ENCODE measurements around the gene COL8A2.

DNA sequence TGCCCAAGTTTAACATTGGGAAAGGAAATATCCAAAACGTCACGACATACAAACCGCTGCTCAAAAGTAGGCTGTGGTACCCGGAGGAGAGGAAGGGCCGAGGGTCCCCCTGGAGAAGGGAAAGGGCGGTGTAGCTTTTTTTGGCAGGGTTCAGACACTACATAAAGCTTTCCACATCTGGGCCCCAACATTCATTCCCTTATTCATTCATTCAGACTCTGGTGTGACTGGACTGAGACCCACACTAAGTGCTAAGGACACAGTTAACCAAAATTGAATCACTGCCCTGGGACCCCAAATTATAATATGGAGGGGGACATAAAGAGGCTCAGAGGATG, 10.3 kb upstream of the COL8A2 start:
- TF ChIP-seq, protein P1, sequence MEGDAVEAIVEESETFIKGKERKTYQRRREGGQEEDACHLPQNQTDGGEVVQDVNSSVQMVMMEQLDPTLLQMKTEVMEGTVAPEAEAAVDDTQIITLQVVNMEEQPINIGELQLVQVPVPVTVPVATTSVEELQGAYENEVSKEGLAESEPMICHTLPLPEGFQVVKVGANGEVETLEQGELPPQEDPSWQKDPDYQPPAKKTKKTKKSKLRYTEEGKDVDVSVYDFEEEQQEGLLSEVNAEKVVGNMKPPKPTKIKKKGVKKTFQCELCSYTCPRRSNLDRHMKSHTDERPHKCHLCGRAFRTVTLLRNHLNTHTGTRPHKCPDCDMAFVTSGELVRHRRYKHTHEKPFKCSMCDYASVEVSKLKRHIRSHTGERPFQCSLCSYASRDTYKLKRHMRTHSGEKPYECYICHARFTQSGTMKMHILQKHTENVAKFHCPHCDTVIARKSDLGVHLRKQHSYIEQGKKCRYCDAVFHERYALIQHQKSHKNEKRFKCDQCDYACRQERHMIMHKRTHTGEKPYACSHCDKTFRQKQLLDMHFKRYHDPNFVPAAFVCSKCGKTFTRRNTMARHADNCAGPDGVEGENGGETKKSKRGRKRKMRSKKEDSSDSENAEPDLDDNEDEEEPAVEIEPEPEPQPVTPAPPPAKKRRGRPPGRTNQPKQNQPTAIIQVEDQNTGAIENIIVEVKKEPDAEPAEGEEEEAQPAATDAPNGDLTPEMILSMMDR (IDR thresholded peaks at IDR 0.05): no peak
- TF ChIP-seq EP300 (IDR thresholded peaks at IDR 0.05; ENCODE audit: low read depth) (no peak), POLR2A (IDR thresholded peaks at IDR 0.05) (no peak), POLR2AphosphoS5 (IDR thresholded peaks at IDR 0.05) (no peak)
